Astrocyte (in vitro differentiated cells and primary cell): ENCODE measurements around the gene SLC6A11. TPM values are rescaled to one million over a fixed set of nuclear protein-coding genes. Genes with fewer than 3 reads are reported as not detected.

Source experiments
- DNase-seq: peaks from one replicate; pipeline ENCODE4 v3.0.0-alpha.2; 2010; ENCODE audit warnings: low read depth
- FAIRE-seq: peaks from 2 replicates; lab custom pipeline; 2011; peaks lifted over from hg19 to GRCh38; lab: Jason Lieb, UNC
- H2AFZ ChIP-seq: 2 replicates; pipeline ENCODE4 v1.6.0; 2012; ENCODE audit warnings: low read depth, low read length, inconsistent platforms
- H3K27ac ChIP-seq: 2 replicates; pipeline ENCODE4 v1.5.1; 2011; ENCODE audit warnings: low read depth, low read length, inconsistent platforms
- H3K27me3 ChIP-seq: 2 replicates; pipeline ENCODE4 v1.6.0; 2011; ENCODE audit warnings: low read length, inconsistent platforms; ENCODE audit not compliant: insufficient read depth
- H3K36me3 ChIP-seq: 2 replicates; pipeline ENCODE4 v1.5.1; 2011; ENCODE audit warnings: low read length, inconsistent platforms; ENCODE audit not compliant: insufficient read depth
- H3K4me1 ChIP-seq: 2 replicates; pipeline ENCODE4 v1.5.1; 2011; ENCODE audit warnings: low read length, inconsistent platforms; ENCODE audit not compliant: insufficient read depth
- H3K4me2 ChIP-seq: 2 replicates; pipeline ENCODE4 v1.6.0; 2012; ENCODE audit warnings: low read length, inconsistent platforms
- H3K4me3 ChIP-seq: 2 replicates; pipeline ENCODE4 v1.5.1; 2011; ENCODE audit warnings: low read depth, mild to moderate bottlenecking, low read length, inconsistent platforms; ENCODE audit not compliant: insufficient read depth
- H3K79me2 ChIP-seq: 2 replicates; pipeline ENCODE4 v1.6.0; 2012; ENCODE audit warnings: mild to moderate bottlenecking, low read length, inconsistent platforms; ENCODE audit not compliant: insufficient read depth
- H3K9ac ChIP-seq: 2 replicates; pipeline ENCODE4 v1.6.0; 2012; ENCODE audit warnings: mild to moderate bottlenecking, low read length, inconsistent platforms
- H3K9me3 ChIP-seq: 2 replicates; pipeline ENCODE4 v1.5.1; 2012; ENCODE audit warnings: low read depth, mild to moderate bottlenecking, low read length, inconsistent platforms; ENCODE audit not compliant: insufficient read depth
- H4K20me1 ChIP-seq: 2 replicates; pipeline ENCODE4 v1.6.0; 2012; ENCODE audit warnings: low read length, inconsistent platforms; ENCODE audit not compliant: insufficient read depth
- H3K27ac Mint-ChIP-seq: one replicate; pipeline ENCODE4 v1.8.0; 2021; ENCODE audit warnings: mild to moderate bottlenecking, mixed read lengths; ENCODE audit not compliant: unreplicated experiment
- H3K27me3 Mint-ChIP-seq: one replicate; pipeline ENCODE4 v1.8.0; 2021; ENCODE audit warnings: low read depth, mixed read lengths; ENCODE audit not compliant: unreplicated experiment
- H3K36me3 Mint-ChIP-seq: one replicate; pipeline ENCODE4 v1.8.0; 2021; ENCODE audit warnings: low read depth, mixed read lengths; ENCODE audit not compliant: unreplicated experiment
- H3K4me1 Mint-ChIP-seq: one replicate; pipeline ENCODE4 v1.8.0; 2021; ENCODE audit warnings: low read depth, mixed read lengths; ENCODE audit not compliant: unreplicated experiment
- H3K4me3 Mint-ChIP-seq: one replicate; pipeline ENCODE4 v1.8.0; 2021; ENCODE audit warnings: mild to moderate bottlenecking, moderate library complexity, mixed read lengths; ENCODE audit not compliant: unreplicated experiment
- H3K9me3 Mint-ChIP-seq: one replicate; pipeline ENCODE4 v1.8.0; 2021; ENCODE audit warnings: mild to moderate bottlenecking, mixed read lengths; ENCODE audit not compliant: unreplicated experiment
- EZH2 ChIP-seq: IDR thresholded peaks from 2 replicates; pipeline ENCODE4 v1.6.1; 2012; ENCODE audit warnings: mild to moderate bottlenecking, low read length, inconsistent platforms; ENCODE audit not compliant: insufficient read depth
- total RNA-seq: library from RNA; stranded (reverse); gene quantifications from 2 replicates; pipeline ENCODE4 v1.2.1, GENCODE V29; 2021
- TF ChIP-seq, protein P1 (sequence below): IDR thresholded peaks from 2 replicates; pipeline ENCODE4 v1.5.1; 2011; ENCODE audit warnings: low read depth, mild to moderate bottlenecking, inconsistent platforms, low read length, moderate library complexity; ENCODE audit not compliant: insufficient read depth

The SLC6A11 gene
- total RNA-seq, 1 donor from 2014 or later, result 0.34 TPM

- FAIRE-seq (no peak), DNase-seq (no peak)
- no peak overlapping the region for H3K27ac ChIP-seq
- H3K79me2 ChIP-seq, result no peaks in the 10 kb centered on the region
- peaks cover 4% of the 10 kb centered on the region for H3K9me3 ChIP-seq
- Mint-ChIP-seq H3K36me3 (no peaks in the 10 kb centered on the region), H3K27ac (no peak overlapping the region), H3K9me3 (peaks cover 14% of the 10 kb centered on the region), H3K27me3 (peaks cover 72% of the 10 kb centered on the region), H3K4me3 (no peak overlapping the region), H3K4me1 (no peaks in the 10 kb centered on the region)
- no peak overlapping the region for H3K4me3 ChIP-seq
- H2AFZ ChIP-seq, result no peak overlapping the region
- peaks cover 11% of the 10 kb centered on the region for H3K27me3 ChIP-seq
- no peaks in the 10 kb centered on the region for H3K4me1 ChIP-seq
- no peaks in the 10 kb centered on the region for H3K36me3 ChIP-seq
- TF ChIP-seq EZH2, result no peak
- TF ChIP-seq, protein P1, sequence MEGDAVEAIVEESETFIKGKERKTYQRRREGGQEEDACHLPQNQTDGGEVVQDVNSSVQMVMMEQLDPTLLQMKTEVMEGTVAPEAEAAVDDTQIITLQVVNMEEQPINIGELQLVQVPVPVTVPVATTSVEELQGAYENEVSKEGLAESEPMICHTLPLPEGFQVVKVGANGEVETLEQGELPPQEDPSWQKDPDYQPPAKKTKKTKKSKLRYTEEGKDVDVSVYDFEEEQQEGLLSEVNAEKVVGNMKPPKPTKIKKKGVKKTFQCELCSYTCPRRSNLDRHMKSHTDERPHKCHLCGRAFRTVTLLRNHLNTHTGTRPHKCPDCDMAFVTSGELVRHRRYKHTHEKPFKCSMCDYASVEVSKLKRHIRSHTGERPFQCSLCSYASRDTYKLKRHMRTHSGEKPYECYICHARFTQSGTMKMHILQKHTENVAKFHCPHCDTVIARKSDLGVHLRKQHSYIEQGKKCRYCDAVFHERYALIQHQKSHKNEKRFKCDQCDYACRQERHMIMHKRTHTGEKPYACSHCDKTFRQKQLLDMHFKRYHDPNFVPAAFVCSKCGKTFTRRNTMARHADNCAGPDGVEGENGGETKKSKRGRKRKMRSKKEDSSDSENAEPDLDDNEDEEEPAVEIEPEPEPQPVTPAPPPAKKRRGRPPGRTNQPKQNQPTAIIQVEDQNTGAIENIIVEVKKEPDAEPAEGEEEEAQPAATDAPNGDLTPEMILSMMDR, result no peak
- H4K20me1 ChIP-seq, result no peaks in the 10 kb centered on the region
- H3K9ac ChIP-seq, result no peak overlapping the region
- H3K4me2 ChIP-seq, result no peak overlapping the region
Observed at GRCh38 chr3:10857235-10857634, 41.2 kb downstream of the SLC6A11 start.

- DNase-seq (no peak), FAIRE-seq (no peak)
- no peaks in the 10 kb centered on the region for H3K36me3 ChIP-seq
- H3K27me3 ChIP-seq, result peaks cover 4% of the 10 kb centered on the region
- no peak overlapping the region for H3K27ac Mint-ChIP-seq
- no peak overlapping the region for H3K9ac ChIP-seq
- H3K4me2 ChIP-seq, result no peak overlapping the region
- TF ChIP-seq EZH2, result no peak
- TF ChIP-seq, protein P1, result no peak
- no peak overlapping the region for H3K4me3 Mint-ChIP-seq
- H3K9me3 Mint-ChIP-seq, result peaks cover 15% of the 10 kb centered on the region
- H3K27ac ChIP-seq, result no peak overlapping the region
- H3K4me1 Mint-ChIP-seq, result no peaks in the 10 kb centered on the region
- peaks cover 74% of the 10 kb centered on the region for H3K27me3 Mint-ChIP-seq
- H4K20me1 ChIP-seq, result no peaks in the 10 kb centered on the region
- H3K4me1 ChIP-seq, result no peaks in the 10 kb centered on the region
- no peaks in the 10 kb centered on the region for H3K79me2 ChIP-seq
- H3K4me3 ChIP-seq, result no peak overlapping the region
- H2AFZ ChIP-seq, result no peak overlapping the region
- no peaks in the 10 kb centered on the region for H3K36me3 Mint-ChIP-seq
- H3K9me3 ChIP-seq, result peaks cover 4% of the 10 kb centered on the region
Observed at GRCh38 chr3:10858091-10858490, 42.1 kb downstream of the SLC6A11 start.

DNA sequence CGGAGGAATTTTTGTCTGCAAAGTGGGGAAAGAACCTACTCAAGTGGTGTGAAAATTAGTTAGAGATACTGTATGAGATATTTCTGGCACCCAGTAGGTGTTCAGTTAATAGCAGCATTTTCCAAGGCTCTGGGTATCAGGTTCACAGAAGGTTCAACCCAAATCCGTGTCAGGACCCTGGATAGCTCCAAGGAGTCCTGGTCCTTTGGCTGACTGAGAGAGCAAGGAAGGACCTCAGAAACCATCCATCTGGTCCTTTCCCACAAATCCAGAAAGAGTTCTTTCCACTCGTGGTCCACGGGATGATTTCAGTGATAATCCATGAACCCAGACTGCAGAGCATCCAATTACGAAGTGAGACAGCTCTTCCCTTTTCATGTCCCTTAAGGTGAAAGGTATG, 51.4 kb downstream of the SLC6A11 start:
- Mint-ChIP-seq H3K4me3 (no peak overlapping the region), H3K9me3 (no peaks in the 10 kb centered on the region), H3K27ac (no peak overlapping the region), H3K27me3 (peaks cover 85% of the 10 kb centered on the region), H3K4me1 (no peaks in the 10 kb centered on the region), H3K36me3 (no peaks in the 10 kb centered on the region)
- H3K4me1 ChIP-seq, result no peaks in the 10 kb centered on the region
- FAIRE-seq (no peak), DNase-seq (peak; percentile 2)
- H3K9ac ChIP-seq, result no peak overlapping the region
- H3K79me2 ChIP-seq, result no peaks in the 10 kb centered on the region
- H3K4me3 ChIP-seq, result no peak overlapping the region
- no peaks in the 10 kb centered on the region for H3K9me3 ChIP-seq
- H2AFZ ChIP-seq, result no peak overlapping the region
- TF ChIP-seq, protein P1, result no peak
- no peak for TF ChIP-seq EZH2
- no peaks in the 10 kb centered on the region for H4K20me1 ChIP-seq
- no peaks in the 10 kb centered on the region for H3K36me3 ChIP-seq
- H3K4me2 ChIP-seq, result no peak overlapping the region
- H3K27me3 ChIP-seq, result peaks cover 3% of the 10 kb centered on the region
- H3K27ac ChIP-seq, result no peak overlapping the region
